ENCODE results near the gene KREMEN2. TPM values are rescaled to one million over a fixed set of nuclear protein-coding genes. Genes with fewer than 3 reads are reported as not detected.

The KREMEN2 gene
- polyA plus RNA-seq, 2 of the 4 experiments (the other 2 are of a cell fraction) = 0.35 to 1.5 TPM

DNA sequence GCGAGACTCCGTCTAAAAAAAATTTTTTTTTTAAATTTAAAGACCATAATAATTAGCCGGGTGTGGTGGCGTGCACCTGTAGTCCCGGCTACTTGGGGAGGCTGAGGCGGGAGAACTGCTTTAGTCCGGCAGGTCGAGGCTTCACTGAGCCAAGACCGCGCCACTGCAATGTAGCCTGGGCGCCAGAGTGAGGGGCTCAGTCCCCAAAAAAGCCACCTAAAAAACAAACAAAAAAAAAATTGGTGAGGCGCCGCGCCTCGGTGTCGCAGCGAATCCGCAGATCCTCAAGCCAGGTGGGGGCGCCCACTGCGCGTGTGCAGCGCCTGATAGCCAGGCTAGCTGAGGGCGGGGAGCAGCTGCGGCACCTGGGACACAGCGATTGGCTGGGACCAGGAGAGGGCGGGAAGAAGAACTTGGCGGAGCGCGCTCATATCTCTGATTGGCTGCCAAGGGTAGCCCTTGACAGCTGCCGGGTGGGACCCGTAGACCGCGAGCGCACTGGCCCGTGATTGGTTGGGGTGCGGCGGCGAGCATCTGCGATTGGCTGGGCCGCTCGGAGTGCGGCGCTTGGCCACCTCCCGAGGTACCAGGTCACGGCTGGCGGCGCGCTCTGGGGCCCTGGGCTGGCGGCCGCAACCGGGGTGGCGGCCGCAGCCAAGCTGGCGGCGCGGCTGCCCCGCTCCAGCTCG is 39.7 kb downstream of the KREMEN2 start (continued):
- TF ChIP-seq CBX2 (IDR thresholded peaks at IDR 0.05; ENCODE audit: borderline replicate concordance, low read depth) (no peak), EHF (CRISPR knock-in tag; IDR thresholded peaks at IDR 0.05) (no peak), KDM1A (IDR thresholded peaks at IDR 0.05; ENCODE audit: low read depth) (no peak), SREBF2 (IDR thresholded peaks at IDR 0.05) (no peak), HEYL (CRISPR knock-in tag; IDR thresholded peaks at IDR 0.05) (no peak), PBX3 (IDR thresholded peaks at IDR 0.05) (peak; percentile 76), ZC3H11A (IDR thresholded peaks at IDR 0.05) (no peak), MYC (IDR thresholded peaks at IDR 0.05; ENCODE audit: borderline replicate concordance, low read length) (no peak), RAD21 (conservative IDR thresholded peaks at IDR 0.05 in 1 of 2, IDR thresholded peaks at IDR 0.05 in 1 of 2) (peak; percentile 74 to 85), SMC3 (IDR thresholded peaks at IDR 0.05) (peak; percentile 62), ATOH8 (CRISPR knock-in tag; IDR thresholded peaks at IDR 0.05; ENCODE audit: low read depth) (no peak), GATA3 (IDR thresholded peaks at IDR 0.05; ENCODE audit: borderline replicate concordance) (no peak)
- TF ChIP-seq, protein P1, sequence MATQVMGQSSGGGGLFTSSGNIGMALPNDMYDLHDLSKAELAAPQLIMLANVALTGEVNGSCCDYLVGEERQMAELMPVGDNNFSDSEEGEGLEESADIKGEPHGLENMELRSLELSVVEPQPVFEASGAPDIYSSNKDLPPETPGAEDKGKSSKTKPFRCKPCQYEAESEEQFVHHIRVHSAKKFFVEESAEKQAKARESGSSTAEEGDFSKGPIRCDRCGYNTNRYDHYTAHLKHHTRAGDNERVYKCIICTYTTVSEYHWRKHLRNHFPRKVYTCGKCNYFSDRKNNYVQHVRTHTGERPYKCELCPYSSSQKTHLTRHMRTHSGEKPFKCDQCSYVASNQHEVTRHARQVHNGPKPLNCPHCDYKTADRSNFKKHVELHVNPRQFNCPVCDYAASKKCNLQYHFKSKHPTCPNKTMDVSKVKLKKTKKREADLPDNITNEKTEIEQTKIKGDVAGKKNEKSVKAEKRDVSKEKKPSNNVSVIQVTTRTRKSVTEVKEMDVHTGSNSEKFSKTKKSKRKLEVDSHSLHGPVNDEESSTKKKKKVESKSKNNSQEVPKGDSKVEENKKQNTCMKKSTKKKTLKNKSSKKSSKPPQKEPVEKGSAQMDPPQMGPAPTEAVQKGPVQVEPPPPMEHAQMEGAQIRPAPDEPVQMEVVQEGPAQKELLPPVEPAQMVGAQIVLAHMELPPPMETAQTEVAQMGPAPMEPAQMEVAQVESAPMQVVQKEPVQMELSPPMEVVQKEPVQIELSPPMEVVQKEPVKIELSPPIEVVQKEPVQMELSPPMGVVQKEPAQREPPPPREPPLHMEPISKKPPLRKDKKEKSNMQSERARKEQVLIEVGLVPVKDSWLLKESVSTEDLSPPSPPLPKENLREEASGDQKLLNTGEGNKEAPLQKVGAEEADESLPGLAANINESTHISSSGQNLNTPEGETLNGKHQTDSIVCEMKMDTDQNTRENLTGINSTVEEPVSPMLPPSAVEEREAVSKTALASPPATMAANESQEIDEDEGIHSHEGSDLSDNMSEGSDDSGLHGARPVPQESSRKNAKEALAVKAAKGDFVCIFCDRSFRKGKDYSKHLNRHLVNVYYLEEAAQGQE (IDR thresholded peaks at IDR 0.05) = no peak; the same call in 1 of the 2 replicates
- TF ChIP-seq, protein P2, sequence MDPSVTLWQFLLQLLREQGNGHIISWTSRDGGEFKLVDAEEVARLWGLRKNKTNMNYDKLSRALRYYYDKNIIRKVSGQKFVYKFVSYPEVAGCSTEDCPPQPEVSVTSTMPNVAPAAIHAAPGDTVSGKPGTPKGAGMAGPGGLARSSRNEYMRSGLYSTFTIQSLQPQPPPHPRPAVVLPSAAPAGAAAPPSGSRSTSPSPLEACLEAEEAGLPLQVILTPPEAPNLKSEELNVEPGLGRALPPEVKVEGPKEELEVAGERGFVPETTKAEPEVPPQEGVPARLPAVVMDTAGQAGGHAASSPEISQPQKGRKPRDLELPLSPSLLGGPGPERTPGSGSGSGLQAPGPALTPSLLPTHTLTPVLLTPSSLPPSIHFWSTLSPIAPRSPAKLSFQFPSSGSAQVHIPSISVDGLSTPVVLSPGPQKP (IDR thresholded peaks at IDR 0.05; ENCODE audit: low read depth, low read length) = no peak

GRCh38 chr16:3004319-3004718 is 40.2 kb downstream of the KREMEN2 start:
- POLR2A ChIA-PET = interaction anchor here (1.7 to 9.6 kb wide), 2 partner anchors 17 to 24 kb away, joined by 7 to 107 read pairs; partner anchors contain the start of genes HCFC1R1, THOC6 and TNFRSF12A
- H3K4me3 ChIP-seq = peak overlapping the region; percentile 65
- peak overlapping the region; percentile 76 to 87; a peak in 5 of 6 replicates for H3K27ac ChIP-seq
- no peaks in the 10 kb centered on the region for H3K9me3 ChIP-seq
- WGBS (ENCODE audit: missing lambda C conversion rate) = 3% methylated on average over 7 of the region's 67 CpGs
- peak overlapping the region; percentile 100 for H3K4me2 ChIP-seq
- FAIRE-seq (no peak), ATAC-seq (peak in 1 of 2 experiments; percentile 69; a peak in 3 of 6 replicates), DNase-seq (ENCODE audit: low read depth in 1 of 2, low spot score in 1 of 2) (no peak)
- CTCF ChIA-PET = interaction anchor here (0.6 to 14.8 kb wide), 21 partner anchors 8 to 1278 kb away, joined by 3 to 214 read pairs (median 4); partner anchors contain the start of genes CLDN6, HCFC1R1, THOC6 and TNFRSF12A
- TF ChIP-seq ZFP36 (IDR thresholded peaks at IDR 0.05; ENCODE audit: borderline replicate concordance, partially characterized antibody) (no peak), KDM5A (IDR thresholded peaks at IDR 0.05) (no peak)
- TF ChIP-seq, protein P3, sequence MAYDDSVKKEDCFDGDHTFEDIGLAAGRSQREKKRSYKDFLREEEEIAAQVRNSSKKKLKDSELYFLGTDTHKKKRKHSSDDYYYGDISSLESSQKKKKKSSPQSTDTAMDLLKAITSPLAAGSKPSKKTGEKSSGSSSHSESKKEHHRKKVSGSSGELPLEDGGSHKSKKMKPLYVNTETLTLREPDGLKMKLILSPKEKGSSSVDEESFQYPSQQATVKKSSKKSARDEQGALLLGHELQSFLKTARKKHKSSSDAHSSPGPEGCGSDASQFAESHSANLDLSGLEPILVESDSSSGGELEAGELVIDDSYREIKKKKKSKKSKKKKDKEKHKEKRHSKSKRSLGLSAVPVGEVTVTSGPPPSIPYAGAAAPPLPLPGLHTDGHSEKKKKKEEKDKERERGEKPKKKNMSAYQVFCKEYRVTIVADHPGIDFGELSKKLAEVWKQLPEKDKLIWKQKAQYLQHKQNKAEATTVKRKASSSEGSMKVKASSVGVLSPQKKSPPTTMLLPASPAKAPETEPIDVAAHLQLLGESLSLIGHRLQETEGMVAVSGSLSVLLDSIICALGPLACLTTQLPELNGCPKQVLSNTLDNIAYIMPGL (CRISPR knock-in tag; IDR thresholded peaks at IDR 0.05; ENCODE audit: borderline replicate concordance) = no peak
- peaks cover 15% of the 10 kb centered on the region; the same call in 2 of the 3 replicates for H3K4me1 ChIP-seq
